ENCODE measurements around the gene DRC1. TPM values are rescaled to one million over a fixed set of nuclear protein-coding genes. Genes with fewer than 3 reads are reported as not detected.

The DRC1 gene
- total RNA-seq, 1 experiment from 2014 or later = 0.18 TPM

DNA sequence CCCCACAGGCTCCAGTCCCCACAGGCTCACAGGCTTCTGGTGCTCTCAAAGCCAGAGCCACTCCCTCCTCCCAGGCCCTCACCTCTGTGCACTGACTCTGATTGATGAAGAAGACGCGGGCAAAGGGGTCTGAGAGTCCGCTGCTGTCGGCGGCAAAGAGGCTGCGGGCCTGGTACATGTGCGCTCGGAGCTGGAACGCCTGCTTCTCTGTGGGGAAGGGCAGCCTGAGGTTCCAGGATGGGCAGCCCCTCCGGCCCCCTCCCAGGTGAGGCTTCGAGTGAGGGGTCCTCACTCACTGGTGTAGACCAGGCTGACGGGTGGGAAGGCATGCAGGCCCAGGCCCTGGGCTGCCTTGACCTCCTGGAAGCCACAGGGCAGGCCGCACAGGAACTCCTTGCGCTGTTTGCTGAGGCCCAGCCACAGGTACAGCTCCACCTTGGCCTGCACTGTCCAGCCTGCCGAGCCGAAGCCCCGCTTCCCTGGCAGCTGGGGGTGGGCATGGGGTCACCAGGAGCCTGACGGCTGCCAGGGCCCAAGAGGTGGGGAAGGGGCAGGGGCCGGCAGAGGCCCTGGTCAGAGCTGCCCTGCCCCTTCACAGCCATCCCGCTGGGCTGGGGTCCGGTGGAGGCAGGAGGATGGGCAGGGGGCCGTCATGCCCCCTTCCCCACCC, 74.2 kb downstream of the DRC1 start:
- no peak overlapping the region for H3K27ac ChIP-seq (ENCODE audit: low read length)
- TF ChIP-seq CTCF (IDR thresholded peaks at IDR 0.05) (no peak), TCF7L2 (IDR thresholded peaks at IDR 0.05; ENCODE audit: low read depth, low read length) (no peak), SIN3A (IDR thresholded peaks at IDR 0.05; ENCODE audit: borderline replicate concordance, insufficient read depth, low read depth, low read length) (no peak), REST (IDR thresholded peaks at IDR 0.05; ENCODE audit: insufficient read depth in 1 of 2, low read depth in 2 of 2, low read length in 1 of 2) (no peak), POLR2AphosphoS5 (IDR thresholded peaks at IDR 0.05; ENCODE audit: low read depth, low read length) (no peak)
- H3K27me3 ChIP-seq (ENCODE audit: control insufficient read depth, insufficient read depth, low read length) = no peaks in the 10 kb centered on the region
- ATAC-seq (peak; percentile 51), DNase-seq (ENCODE audit: low read depth, low spot score) (no peak)
- H3K36me3 ChIP-seq (ENCODE audit: control insufficient read depth, insufficient read depth, low read length) = no peaks in the 10 kb centered on the region
- BruUV-seq (replicated peaks) = no TSS peak
- peaks cover 4% of the 10 kb centered on the region for H3K4me1 ChIP-seq (ENCODE audit: control insufficient read depth, insufficient read depth, low read length)
- in situ Hi-C loops (cut with HindIII; ENCODE audit: low pct_unique_long_range_greater_than_20kb, low sequenced_read_pairs) (no loop called here), intact Hi-C loops (cut with micrococcal nuclease; ENCODE audit: unreplicated experiment) (no loop called here)
- no peak overlapping the region for H3K4me3 ChIP-seq (ENCODE audit: low read depth in 2 of 2, low read length in 2 of 2)
- ChIA-PET POLR2A (no interaction called here), CTCF (no interaction called here)
- H3K9me3 ChIP-seq (ENCODE audit: control insufficient read depth, insufficient read depth, low read depth, low read length) = no peaks in the 10 kb centered on the region

- H3K9me3 ChIP-seq (ENCODE audit: control insufficient read depth, insufficient read depth, low read depth, low read length) = no peaks in the 10 kb centered on the region
- ATAC-seq (peak; percentile 23; the same call in 1 of the 2 replicates), DNase-seq (ENCODE audit: low read depth, low spot score) (no peak)
- H3K36me3 ChIP-seq (ENCODE audit: control insufficient read depth, insufficient read depth, low read length) = no peaks in the 10 kb centered on the region
- no peaks in the 10 kb centered on the region for H3K27me3 ChIP-seq (ENCODE audit: control insufficient read depth, insufficient read depth, low read length)
- H3K4me1 ChIP-seq (ENCODE audit: control insufficient read depth, insufficient read depth, low read length) = peaks cover 4% of the 10 kb centered on the region
- TF ChIP-seq CTCF (IDR thresholded peaks at IDR 0.05) (no peak), SIN3A (IDR thresholded peaks at IDR 0.05; ENCODE audit: borderline replicate concordance, insufficient read depth, low read depth, low read length) (no peak), REST (IDR thresholded peaks at IDR 0.05; ENCODE audit: insufficient read depth in 1 of 2, low read depth in 2 of 2, low read length in 1 of 2) (no peak), TCF7L2 (IDR thresholded peaks at IDR 0.05; ENCODE audit: low read depth, low read length) (no peak), POLR2AphosphoS5 (IDR thresholded peaks at IDR 0.05; ENCODE audit: low read depth, low read length) (no peak)
- no TSS peak for BruUV-seq (replicated peaks)
- no peak overlapping the region for H3K4me3 ChIP-seq (ENCODE audit: low read depth in 2 of 2, low read length in 2 of 2)
- intact Hi-C loops (cut with micrococcal nuclease; ENCODE audit: unreplicated experiment) = no loop called here
- in situ Hi-C loops (cut with HindIII; ENCODE audit: low pct_unique_long_range_greater_than_20kb, low sequenced_read_pairs) = no loop called here
- ChIA-PET POLR2A (interaction anchor here (0.6 kb wide), 1 partner anchor 746 kb away, joined by 4 read pairs; no protein-coding TSS in a partner anchor), CTCF (no interaction called here)
- no peak overlapping the region for H3K27ac ChIP-seq (ENCODE audit: low read length)
Measured at GRCh38 chr2:26477126-26477910, 75.6 kb downstream of the DRC1 start.
